CD4-positive, alpha-beta T cell treated with Interleukin-4 for 4 hours (primary cell): ENCODE results near the gene C10orf62.
"Not testable (repeated sequence)": the region's sequence is repeated elsewhere in the genome, so short reads cannot be mapped to it uniquely, and the experiment has no call there.

Source experiments
- DNase-seq: peaks from one replicate; pipeline ENCODE4 v3.0.0-alpha.2; 2020

The C10orf62 gene, protein sequence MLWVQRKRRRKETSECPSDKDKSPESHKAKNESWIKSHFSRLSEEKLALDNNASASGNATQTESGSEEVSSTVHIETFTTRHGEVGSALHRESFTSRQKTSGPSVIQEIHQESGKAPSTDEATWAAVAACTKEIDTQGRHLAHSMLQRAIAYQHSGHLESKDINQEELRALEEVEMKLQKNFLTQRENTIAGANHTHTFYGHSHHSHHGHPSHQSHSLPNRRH

DNA sequence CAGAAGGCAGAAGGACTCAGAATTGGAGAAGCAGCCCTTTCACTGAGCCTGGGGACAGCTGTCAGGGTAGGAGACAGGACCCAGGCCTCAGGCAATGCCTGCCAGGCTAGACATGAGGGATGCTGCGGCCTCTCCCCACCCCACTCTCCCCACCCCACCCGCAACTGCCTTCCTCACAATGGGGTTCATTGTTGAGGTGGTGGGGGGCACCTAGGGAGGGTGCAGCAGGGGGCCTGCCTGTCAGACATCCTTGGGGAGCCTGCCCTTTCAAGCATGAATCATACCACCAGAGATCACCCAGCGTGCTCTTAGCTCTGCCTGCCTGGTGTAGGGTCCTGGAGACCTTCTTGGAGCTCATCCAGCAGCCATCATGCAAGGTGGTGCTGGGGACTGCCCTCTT lies at the start of gene C10orf62:
TSS of gene C10orf62 (plus strand) at position 243 of the 400 bp plus-strand sequence. CDS start 177 bp downstream, outside the sequence.
- DNase-seq = no peak

DNA sequence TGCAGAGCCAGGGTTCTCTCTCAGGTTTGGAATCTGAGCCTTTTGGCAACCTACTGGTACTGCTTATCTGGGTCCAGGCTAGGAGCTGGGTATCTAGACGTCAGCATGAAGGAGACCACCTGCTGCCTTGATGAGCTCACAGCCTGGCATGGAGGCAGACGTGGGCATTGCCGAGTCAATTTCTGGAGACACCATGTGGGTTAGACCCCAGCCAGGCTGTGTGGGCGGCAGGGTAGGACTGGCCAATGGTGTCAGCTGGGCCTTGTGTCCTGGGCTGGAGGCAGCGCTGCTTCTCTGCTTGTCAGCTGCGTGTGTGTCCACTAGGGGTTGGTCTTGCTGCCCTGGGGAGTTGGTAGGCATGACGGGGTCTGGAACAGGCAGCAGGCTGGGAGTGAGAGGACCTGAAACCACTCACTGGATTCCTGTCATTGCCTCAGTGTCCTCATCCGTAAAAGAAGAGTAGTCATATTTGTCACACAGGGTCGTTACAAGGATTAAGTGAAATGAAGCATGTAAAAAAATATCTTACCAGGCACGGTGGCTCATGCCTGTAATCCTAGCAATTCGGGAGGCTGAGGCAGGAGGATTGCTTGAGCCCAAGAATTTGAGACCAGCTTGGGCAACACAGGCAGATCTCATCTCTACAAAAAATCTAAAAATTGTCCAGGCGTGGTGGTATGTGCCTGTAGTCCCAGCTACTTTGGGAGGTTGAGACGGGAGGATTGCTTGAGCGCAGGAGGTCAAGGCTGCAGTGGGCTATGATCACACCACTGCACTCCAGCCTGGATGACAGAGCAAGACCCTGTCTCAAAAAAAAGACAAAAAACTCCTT lies 48.6 kb upstream of the C10orf62 start:
- no peak for DNase-seq

DNA sequence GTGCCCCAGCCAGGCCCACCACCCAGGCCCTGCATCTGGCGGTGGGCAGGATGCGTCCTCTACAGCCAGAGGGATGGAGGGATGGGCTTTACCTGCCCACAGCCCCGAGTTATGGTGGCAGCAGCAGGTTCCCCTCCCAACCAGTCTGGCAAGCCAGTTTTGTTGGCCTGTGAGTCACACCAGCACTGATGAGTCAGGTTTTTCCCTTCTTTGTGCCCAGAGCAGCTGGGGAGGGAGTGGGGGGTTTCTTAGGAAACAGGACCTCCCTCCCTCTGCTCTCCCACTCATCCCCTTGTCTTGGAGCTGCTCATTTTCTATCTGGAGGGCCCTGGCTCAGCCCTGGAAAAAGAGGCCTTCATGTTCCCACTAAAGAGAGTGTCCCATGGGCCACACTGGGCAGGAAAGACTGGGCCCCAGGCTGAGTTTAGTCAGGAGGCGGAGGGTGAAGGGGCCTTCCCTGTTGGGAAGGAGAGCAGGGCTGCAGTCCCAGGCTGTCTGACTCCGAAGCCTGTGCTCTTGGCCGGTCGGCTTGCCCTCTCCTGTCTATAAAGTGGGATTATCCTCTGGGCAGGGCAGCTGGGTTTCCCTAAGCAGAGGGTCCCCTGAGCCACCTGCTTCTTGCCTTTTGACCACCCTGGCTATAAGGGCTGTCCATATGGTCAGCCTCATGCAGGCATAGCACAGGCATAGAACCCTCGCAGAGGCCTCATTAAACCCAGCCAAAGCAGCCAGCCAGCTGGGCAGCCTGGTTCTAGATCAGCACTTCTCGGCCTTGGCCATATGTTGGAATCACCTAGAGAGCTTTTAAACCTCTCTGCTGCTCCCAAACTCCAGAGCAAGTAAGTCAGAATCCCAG lies 47.1 kb upstream of the C10orf62 start:
- DNase-seq = peak; percentile 10

DNA sequence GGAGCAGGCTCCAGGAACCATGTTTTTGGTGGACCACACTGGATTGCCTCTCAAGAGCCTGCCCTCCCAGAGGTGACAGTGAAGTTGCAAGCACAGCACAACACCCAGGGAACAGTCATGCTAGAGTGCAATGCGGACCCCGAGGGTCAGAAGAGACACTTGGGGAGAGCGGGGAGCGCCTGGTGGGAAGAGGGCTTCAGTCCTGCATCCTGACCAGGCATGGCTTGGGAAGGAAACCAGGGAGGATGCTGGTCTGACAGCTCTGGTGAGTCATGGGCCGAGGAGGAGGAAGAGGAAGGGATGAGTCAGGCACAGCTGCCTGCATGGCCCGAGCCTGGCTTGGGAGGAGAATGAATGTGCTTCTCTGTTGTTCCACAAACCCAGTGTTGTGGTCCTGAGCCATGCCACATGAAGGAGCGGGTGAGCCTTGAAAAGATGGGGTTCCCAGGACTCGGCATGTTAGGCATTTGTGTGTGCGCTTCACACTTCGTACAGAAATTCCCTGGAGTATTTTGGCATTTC lies 46.4 kb upstream of the C10orf62 start:
- DNase-seq = peak; percentile 17

DNA sequence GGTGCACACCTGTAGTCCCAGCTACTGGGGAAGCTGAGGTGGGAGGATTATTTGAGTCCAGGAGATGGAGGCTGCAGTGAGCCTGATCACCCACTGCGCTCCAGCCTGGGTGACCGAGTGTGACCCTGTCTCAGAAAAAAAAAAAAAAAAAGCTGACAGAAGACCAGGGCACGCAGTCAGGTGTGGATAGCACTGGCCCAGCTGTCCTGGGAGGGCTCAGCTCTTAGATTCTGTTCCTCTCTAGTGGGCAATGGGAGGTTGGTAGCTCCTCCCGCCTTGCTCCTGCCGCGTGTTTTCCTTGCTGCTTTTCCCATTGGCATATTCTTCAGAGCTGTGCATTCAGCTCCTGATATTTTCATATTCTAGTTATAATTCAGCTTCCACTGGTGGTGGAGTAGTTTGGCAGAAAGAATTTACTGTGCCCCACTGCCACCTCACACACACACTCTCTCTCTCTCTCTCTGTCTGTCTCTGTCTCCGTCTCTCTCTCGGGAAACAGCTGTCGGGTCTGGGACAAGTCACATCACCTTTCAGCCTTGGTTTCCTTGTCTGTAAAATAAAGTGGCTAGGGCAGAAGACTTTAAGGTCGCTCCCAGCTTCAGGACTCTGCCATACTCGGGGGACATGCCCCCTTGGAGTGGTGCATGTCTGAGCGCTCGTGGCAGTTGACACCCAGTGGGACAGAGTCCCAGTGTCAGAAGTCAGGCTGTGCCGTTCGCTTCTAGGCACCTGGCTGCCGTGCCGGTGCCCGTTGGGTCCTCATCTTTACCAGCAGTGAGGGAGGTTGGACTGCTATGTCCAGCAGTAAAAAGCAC lies 42.9 kb upstream of the C10orf62 start:
- DNase-seq = no peak

DNA sequence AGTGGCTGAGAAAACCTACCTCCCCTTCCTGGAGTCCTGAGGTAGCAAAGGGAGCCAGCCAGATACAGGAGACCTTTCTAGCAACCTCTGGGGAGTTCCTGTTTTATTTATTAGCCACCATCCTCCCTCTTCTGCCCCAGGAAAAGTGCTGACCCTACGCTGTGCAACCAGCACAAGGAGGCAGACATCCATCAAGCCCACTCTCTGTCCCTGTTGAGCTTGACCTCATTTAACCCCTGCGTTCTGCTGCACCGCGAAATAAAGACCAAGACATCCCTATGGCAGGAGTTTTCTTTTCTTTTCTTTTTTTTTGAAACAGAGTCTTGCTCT lies 42.3 kb upstream of the C10orf62 start:
- no peak for DNase-seq

DNA sequence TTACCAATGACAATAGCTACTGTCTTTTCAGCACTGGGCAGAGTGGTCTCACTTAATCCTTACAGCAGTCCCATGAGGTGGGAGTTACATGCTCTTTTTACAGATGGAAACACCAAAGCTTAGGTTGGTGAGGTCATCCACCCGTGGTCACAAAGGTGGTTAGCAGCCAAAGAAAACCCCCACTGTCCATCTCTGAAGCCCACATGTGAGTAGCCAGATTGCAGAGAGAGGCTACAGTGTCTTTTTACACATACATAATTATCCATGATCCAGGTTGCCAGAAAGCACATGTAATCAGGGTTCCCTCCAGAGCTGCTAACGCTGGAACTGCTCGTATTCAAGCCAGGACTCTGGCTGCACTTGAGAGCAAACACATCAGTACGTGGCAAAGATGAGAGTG lies 41.6 kb upstream of the C10orf62 start:
- no peak for DNase-seq

DNA sequence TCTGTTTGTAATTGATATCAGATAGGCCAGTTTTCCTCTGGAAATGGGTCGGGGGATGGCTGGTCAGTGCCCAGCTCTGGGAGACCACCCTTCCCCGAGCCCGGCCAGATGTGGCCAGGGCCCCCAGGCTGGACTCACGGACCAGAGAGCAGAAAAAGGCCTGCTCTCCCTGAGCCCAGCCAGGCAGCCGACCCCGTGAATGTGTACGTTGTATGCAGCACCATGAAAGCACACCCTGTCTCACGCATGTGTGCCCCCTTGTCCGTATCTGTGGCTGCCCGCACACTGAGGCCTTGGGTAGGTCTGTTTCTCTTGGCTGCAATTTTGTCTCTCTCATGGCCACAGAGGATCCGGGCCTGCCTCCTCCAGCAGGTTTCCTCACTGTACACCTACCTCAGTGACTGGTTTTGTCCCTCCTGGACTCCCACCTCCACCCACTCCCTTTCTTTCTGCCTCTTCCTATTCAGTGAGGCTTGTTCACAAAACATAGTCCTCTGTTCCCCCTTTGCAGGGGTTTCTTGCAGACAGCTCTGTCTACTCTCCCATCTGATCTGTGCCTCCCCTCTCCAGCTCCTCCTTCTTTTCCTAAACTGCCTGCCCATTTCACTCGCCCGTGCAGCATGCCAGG lies 40.6 kb upstream of the C10orf62 start:
- no peak for DNase-seq

DNA sequence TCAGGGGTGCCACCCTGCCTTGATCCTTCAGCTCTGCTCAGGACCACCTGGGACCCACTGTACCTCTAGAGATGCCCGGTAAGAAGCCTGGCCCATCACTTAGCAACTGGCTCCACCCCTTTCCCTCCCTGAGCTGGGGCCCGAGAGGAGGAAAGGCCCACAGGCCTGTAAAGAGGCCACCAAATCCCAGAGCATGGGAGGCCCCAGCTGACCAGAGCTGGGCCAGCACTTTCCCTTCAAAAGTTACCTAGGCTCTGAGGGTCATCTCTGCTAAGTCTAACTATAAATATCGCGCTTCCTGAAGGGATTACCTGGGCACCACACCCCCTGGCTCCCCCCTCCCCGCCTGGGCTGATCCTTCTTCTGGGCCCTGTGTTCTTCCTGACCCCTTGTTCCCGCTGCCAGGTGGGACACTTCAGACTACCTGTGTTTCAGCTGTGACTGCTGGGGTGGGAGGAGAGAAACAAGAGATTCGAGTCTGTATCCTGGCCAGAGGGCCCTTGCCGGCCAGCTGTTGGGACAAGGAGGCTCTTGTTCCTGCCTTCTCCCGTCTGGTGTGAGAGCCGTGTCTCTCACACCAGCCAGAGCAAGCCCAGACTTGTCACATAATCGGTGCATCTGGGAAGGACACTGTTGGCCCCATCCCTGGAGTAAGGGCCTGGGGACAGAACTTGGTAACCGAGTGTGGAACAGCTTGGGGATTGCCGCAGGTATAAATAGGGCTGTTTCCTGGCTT lies 39.8 kb upstream of the C10orf62 start:
- DNase-seq = no peak

DNA sequence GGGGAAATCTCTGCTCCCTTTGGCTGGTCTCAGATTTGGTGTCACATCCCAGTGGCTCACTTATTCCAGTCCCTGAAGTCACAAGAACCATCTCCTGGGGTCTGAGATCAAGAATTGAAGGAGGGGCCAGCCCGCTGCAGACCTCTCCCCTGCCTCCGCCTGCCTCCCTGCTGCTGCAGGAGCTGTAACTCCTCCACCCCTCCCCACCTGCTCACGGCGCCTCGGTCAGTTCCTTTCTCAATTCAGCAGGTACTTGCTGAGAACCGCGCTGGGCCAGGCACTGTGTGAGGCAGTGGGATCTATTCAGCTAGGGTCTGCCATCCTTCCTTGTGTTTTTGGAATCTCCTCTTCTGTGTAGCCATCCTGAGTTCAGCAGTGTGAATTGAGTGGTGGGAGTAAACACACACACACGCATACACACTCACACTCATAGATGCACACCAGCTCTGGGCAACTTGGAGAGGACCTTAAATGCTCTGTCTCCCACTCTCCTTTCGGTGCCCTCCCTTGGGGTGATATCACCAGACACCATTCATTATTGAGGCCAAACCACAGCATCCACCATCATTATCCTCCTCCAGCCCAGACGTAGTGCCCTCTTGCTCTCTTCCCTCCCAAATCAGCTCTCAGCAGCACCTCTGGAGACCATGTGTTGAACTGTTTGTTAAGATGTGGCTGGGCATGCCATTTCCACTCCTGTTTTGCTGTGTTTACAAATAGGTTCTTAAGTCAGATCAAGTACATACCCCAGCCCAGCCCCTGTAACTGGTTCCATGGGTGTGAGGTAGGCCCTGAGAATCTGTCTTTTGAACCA lies 39.0 kb upstream of the C10orf62 start:
- no peak for DNase-seq

DNA sequence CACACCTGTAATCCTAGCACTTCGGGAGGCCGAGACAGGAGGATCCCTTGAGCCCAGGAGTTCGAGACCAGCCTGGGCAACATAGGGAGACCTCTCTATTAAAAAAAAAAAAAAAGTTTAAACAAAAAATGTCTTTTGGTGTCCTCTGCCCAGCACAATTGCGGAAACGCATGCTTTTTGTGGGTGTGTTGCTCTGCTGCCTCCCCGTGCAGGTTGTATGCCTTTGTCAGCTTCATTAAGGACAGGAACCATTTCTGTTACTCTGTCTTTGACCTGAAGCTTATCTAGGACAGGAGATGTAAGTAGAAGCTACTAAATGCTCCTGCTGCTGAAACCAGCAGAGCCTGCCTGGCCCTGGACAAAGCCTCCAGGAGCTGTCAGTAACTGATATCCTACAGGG lies 38.2 kb upstream of the C10orf62 start:
- DNase-seq = no peak

DNA sequence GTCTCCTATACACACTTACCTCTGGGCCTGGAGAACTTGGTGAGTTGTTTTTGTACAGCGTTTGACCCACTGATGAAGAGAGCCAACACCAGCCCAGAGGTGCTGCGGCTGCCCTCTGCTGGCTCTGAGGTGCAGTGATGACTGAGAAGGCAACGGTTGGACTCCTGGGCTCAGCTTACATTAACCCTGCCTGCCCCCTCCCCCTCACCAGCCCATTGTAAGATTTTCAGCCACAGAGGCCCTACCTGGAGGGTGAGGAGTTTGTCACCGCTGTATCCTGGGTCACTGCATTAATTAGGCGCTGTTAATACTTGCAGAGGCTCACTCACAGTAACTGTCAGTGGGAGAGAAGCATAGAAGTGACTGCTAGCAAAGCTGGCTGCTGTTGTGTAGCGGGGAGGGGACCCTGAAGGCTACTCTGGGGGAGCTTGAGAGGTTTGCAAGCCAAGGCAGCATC lies 35.9 kb upstream of the C10orf62 start:
- DNase-seq = peak; percentile 54

DNA sequence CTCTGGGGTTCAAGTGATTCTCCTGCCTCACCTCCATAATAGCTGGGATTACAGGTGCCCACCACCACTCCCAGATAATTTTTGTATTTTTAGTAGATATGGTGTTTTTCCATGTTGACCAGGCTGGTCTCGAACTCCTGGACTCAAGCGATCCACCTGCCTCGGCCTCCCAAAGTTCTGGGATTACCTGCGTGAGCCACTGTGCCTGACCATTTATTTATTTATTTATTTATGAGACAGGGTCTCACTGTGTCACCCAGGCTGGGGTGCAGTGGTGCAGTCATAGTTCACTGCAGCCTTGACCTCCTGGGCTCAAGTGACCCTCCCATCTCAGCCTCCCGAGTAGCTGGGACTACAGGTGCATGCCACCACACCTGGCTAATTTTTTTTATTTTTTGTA lies 35.2 kb upstream of the C10orf62 start:
- DNase-seq = not testable (repeated sequence)

DNA sequence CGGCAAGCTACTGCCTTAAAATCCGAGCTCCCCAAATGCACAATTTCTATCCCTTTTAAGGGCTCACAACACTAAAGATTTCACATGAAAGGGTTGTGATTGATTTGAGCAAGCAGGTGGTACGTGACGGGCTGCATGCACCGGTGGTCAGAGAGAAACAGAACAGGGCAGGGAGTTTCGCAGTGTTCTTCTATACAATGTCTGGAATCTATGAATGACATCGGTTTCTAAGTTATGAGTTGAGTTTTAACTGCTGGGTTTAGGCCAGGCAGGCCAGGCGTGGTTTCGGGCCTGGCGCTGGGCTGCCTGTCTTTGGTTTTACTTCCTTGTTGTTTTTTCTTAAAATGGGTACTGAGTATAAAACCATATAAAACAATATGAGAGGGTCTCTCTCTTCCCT lies 34.0 kb upstream of the C10orf62 start:
- DNase-seq = not testable (repeated sequence)

DNA sequence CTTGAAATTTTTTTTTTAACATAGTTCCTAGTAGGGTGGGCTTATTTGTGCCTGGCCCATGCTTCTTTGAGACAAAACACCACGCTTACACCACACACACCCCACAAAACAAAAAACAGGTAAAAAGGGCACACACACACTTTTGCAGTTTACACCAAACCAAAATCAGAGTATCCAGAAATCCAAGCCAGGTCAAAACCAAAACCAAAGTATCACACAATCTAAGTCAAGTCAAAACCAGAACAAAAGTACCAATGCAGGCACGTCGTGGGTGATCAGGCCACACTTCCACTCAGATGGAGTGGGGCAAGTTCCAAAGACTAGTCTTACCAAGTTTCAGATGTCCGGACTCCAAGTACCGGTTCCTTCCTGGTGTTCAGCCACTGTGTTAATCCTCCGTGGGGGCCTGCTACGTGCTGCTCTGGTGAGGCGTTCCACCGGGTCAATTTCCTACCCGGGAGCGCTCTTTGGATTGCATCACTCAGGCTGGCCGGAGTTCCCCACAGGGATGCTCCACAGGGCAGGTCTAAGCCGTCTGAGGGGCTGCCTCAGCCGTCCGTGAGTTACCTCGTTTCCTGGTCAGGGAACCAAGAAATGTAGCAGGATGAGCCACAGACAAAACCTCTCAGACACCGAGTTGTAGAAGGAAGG lies 28.7 kb upstream of the C10orf62 start:
- not testable (repeated sequence) for DNase-seq

DNA sequence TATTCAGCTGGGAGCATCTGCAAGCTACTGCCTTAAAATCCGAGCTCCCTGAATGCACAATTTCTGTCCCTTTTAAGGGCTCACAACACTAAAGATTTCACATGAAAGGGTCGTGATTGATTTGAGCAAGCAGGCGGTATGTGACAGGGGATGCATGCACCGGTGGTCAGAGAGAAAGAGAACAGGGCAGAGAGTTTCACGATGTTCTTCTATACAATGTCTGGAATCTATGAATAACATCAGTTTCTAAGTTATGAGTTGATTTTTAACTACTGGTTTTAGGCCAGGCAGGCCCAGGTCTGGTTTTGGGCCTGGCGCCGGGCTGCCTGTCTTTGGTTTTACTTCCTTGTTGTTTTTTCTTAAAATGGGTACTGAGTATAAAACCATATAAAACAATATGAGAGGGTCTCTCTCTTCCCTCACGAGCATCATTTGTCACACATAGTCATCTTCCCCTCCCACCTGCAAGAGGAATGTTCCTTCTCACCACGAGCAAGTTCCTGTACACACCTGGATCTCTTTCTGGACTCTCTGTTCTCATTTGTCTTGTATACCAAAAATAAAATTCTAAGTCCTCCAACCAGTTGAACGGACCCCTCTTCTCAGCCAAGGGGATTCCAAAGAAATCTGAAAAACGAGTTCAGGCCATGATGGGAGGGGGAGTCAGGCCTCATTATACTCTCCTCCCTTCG lies 28.0 kb upstream of the C10orf62 start:
- not testable (repeated sequence) for DNase-seq

DNA sequence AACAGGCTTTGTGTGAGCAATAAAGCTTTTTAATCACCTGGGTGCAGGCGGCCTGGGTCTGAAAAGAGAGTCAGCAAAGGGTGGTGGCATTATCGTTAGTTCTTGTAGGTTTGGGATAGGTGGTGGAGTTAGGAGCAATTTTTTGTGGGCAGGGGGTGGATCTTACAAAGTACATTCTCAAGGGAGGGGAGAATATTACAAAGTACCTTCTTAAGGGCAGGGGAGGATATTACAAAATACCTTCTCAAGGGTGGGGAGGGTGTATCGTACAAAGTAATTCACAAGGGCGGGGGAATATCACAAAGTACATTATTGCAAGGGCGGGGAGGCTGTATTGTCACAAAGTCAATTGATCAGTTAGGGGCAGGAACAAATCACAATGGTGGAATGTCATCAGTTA lies 27.2 kb upstream of the C10orf62 start:
- DNase-seq = not testable (repeated sequence)

DNA sequence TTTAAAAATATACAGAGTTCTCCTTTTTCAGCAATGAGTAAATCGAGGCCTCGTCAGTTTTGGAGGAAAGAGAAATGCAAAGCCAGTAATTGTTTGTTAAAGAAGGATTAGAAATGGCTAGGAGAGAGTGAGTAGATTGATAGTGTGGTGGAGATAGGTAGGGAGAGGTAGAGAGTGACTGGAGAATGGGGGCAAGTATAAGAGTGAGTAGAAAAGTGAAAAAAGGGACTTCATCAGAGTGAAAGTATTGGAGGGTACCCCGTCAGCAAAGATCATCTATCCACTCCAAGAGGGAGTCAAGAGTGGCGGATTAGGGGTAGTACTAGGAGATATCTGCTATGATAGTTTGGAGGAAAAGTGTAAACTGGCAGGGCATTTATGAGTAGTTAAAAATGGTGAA lies 26.2 kb upstream of the C10orf62 start:
- DNase-seq = no peak

DNA sequence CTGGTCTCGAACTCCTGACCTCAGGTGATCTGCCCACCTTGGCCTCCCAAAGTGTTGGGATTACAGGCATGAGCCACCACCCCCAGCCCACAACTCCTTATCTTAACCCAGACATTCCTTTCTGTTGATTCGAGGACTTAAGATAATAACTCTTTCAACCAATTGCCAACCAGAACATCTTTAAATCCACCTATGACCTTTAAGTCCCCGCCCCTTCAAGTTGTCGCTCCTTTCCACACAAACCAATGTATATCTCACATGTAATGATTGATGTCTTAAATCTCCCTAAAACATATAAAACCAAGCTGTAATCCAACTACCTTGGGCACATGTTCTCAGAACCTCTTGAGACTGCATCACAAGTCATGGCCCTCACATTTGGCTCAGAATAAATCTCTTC lies 24.7 kb upstream of the C10orf62 start:
- DNase-seq = no peak
